Stomach (tissue), 9 donors: ENCODE data around the gene VSNL1. TPM values are rescaled to one million over a fixed set of nuclear protein-coding genes. Genes with fewer than 3 reads are reported as not detected.

Experiments
- DNase-seq, 2 donors: peaks; one replicate each; pipeline versions ENCODE4 v3.0.0 to v3.0.0-alpha.2; 2013 to 2019
- H3K27ac ChIP-seq, 5 donors: fragments of 200-600 bp in 4 of 5; sonication (generic) in 4 of 5; one replicate each; pipeline ENCODE4 v1.5.1; 2013 to 2019; ENCODE audit warnings: mild to moderate bottlenecking in 1 of 5, moderate library complexity in 1 of 5
- H3K27me3 ChIP-seq, 3 donors: fragments of 200-600 bp; sonication (generic); one replicate each; pipeline ENCODE4 v1.5.1; 2017 to 2019; ENCODE audit warnings: mixed run types in 1 of 3
- H3K36me3 ChIP-seq, 4 donors: fragments of 200-600 bp; sonication (generic); 1 replicate in 3 of 4; 2 replicates in 1 of 4; pipeline ENCODE4 v1.5.1; 2016 to 2019
- H3K4me1 ChIP-seq, 4 donors: fragments of 200-600 bp; sonication (generic); one replicate each; pipeline ENCODE4 v1.5.1; 2016 to 2019
- H3K4me3 ChIP-seq, 4 donors: fragments of 200-600 bp; sonication (generic) in 3 of 4; one replicate each; pipeline ENCODE4 v1.5.1; 2016 to 2019; ENCODE audit warnings: mild to moderate bottlenecking in 1 of 4
- H3K9me3 ChIP-seq, 4 donors: fragments of 200-600 bp; sonication (generic); one replicate each; pipeline ENCODE4 v1.5.1; 2016 to 2019
- CTCF ChIP-seq, 7 experiments: fragments of 450-650 bp in 4 of 7; fragments of 200-600 bp in 3 of 7; sonication (generic) in 3 of 7; IDR thresholded peaks; one replicate each; pipeline ENCODE4 v1.5.1; 2016 to 2019; ENCODE audit warnings: antibody characterized with exemption in 7 of 7, control low read depth in 2 of 7, mild to moderate bottlenecking in 1 of 7
- EP300 ChIP-seq: sonication (generic); formaldehyde crosslinking; IDR thresholded peaks from one replicate; pipeline ENCODE4 v1.6.1; 2017; ENCODE audit warnings: antibody characterized with exemption
- POLR2A ChIP-seq, 4 donors: fragments of 450-650 bp; IDR thresholded peaks; one replicate each; pipeline ENCODE4 v1.6.1; 2016; ENCODE audit warnings: antibody characterized with exemption in 4 of 4, control low read depth in 2 of 4, mild to moderate bottlenecking in 1 of 4, moderate library complexity in 1 of 4
- POLR2AphosphoS5 ChIP-seq, 3 donors: sonication (generic); formaldehyde crosslinking; IDR thresholded peaks; one replicate each; pipeline ENCODE4 v1.6.1; 2016; ENCODE audit warnings: antibody characterized with exemption in 3 of 3
- WGBS, 5 donors: extraction: QIAGEN DNeasy Blood & Tissue Kit in 3 of 5; methylation state at CpG; one replicate each; pipeline versions ENCODE4 v1.1.5 to v1.1.7; 2013 to 2018; 5-methylcytosine and 5-hydroxymethylcytosine counted together
- intact Hi-C: fragments of 100-400 bp; cut with DNase I; formaldehyde crosslinking; loops from one replicate; pipeline ENCODE4 v1.15.1; 2023; ENCODE audit warnings: low total_unique reads
- polyA plus RNA-seq, 3 donors: library from polyadenylated mRNA; stranded (reverse); fragments of 200-250 nt; gene quantifications; one replicate each; pipeline ENCODE4 v1.2.3, GENCODE V29; 2013
- total RNA-seq, 5 donors: library from RNA; depleted of rRNA; stranded (reverse); fragments of >200 nt; gene quantifications; one replicate each; pipeline versions ENCODE4 v1.1.0 to v1.2.3, GENCODE V29; 2014 to 2016
- donor health status: healthy with polysubstance abuse.
- donor health status: Bipolar disorder and iron deficiency.
- donor health status: healthy.

The VSNL1 gene
- total and polyA plus RNA-seq, 8 donors: 0.44 to 21.9 (median 11.0) TPM; not detected in 4

- intact Hi-C loops: no loop called here
- Histone ChIP-seq H3K36me3 (peaks cover 0 to 60% (median 53%) of the 10 kb centered on the region in 4 donors), H3K4me3 (no peak overlapping the region)
Observed at GRCh38 chr2:17680119-17680518, 139.6 kb downstream of the VSNL1 start.

DNA sequence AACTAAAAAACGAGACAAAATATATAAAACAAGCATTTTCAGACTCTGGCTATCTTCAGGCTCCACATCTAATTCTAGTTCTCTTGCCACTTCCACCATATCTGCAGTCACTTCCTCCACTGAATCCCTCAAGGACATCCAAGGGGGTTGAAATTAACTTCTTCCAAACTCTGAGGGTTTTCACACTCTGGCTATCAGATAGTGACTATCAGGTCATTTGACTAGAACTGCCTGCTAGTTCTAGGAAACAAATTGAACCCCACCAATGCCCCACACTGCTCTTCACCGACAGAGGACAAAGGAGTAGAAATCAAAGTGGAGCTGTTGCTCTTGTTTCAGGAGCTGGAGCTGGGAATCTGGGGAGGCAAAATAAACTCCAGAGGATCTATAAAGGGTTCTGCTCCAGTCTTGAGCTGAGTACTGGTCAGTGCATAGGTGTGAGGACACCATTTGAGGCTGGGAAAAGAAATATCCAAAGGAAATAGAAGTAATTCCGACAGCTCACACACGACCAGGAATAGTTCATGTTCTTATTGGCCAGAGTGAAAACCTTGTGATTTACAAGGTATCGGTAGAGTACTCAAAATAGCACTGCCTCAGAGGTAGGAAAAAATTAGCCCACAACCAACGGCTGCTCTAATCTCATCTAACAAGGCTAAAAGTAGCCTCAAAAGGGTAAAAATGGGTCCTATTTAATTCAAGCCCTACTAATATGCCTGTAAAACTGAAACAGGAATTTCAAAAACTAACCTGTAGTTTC is 141.8 kb downstream of the VSNL1 start:
- H3K27ac ChIP-seq: no peak overlapping the region
- no peak for DNase-seq
- intact Hi-C loops: no loop called here
- peaks cover 0 to 63% (median 56%) of the 10 kb centered on the region in 4 donors for H3K36me3 ChIP-seq
- H3K9me3 ChIP-seq: no peaks in the 10 kb centered on the region
- H3K4me3 ChIP-seq: no peak overlapping the region
- H3K27me3 ChIP-seq: no peaks in the 10 kb centered on the region
- WGBS, 5 donors: 92 to 96% (median 95%) methylated on average over 6 of the region's 6 CpGs
- TF ChIP-seq CTCF (IDR thresholded peaks at IDR 0.05) (no peak), POLR2A (IDR thresholded peaks at IDR 0.05) (no peak), EP300 (no peak)
- H3K4me1 ChIP-seq: no peaks in the 10 kb centered on the region

More at GRCh38 chr2:17680119-17680518, 139.6 kb downstream of the VSNL1 start:
- TF ChIP-seq EP300 (no peak), POLR2A (IDR thresholded peaks at IDR 0.05) (no peak), POLR2AphosphoS5 (IDR thresholded peaks at IDR 0.05) (no peak), CTCF (IDR thresholded peaks at IDR 0.05) (no peak)
- Histone ChIP-seq H3K27ac (no peak overlapping the region), H3K4me1 (no peaks in the 10 kb centered on the region), H3K27me3 (no peaks in the 10 kb centered on the region), H3K9me3 (no peaks in the 10 kb centered on the region)
- DNase-seq: no peak
- WGBS, 5 donors: 96 to 98% (median 98%) methylated on average over 3 of the region's 3 CpGs

DNA sequence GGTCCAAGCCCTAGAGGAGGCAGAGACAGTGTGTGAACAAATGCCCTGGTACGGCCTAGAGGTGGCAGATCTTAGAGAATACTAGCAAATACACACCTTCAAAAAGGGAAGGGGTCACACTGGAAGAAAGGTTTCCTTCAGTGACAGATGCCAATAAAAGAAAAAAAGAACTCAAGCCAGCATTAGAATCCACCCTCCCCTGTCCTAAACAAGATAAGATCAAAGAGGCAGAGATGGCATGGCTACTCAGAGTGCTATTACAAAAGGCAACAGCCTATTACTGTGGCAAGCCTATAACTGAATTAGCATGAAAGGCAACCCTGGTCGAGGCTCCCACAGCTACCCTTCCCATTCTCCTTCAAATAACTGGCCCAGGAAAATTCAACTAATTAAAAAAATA is 143.5 kb downstream of the VSNL1 start:
- Histone ChIP-seq H3K27ac (no peak overlapping the region), H3K27me3 (no peaks in the 10 kb centered on the region), H3K4me3 (no peak overlapping the region), H3K36me3 (peaks cover 3 to 69% (median 55%) of the 10 kb centered on the region in 4 donors), H3K9me3 (no peaks in the 10 kb centered on the region), H3K4me1 (no peaks in the 10 kb centered on the region)
- 90 to 96% (median 94%) methylated on average over 2 of the region's 2 CpGs for WGBS, 5 donors
- intact Hi-C loops: no loop called here
- no peak for TF ChIP-seq POLR2A (IDR thresholded peaks at IDR 0.05)
- TF ChIP-seq POLR2AphosphoS5 (IDR thresholded peaks at IDR 0.05): no peak
- TF ChIP-seq CTCF (IDR thresholded peaks at IDR 0.05): no peak
- TF ChIP-seq EP300: no peak
- no peak for DNase-seq

DNA sequence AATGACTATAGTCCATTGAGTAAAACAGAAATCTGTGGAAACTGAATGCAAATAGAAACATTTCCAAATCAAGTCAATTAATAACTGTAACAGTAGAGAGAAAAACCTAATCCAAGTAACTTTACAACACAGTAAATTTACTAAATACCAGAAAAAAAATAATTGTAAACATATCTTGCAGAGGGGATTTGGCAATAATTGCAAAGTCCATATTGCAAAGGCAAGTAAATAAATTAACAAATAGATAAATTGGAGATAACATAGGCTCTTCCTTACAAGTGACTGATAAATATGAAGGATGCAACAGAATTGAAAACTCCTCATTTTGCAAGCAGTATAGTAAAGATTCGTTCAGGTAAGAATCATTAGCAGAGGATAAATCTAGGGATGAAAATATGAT is 148.1 kb downstream of the VSNL1 start:
- peaks cover 4 to 66% (median 62%) of the 10 kb centered on the region in 4 donors for H3K36me3 ChIP-seq

More for the DNA sequence above, 148.1 kb downstream of the VSNL1 start:
- Histone ChIP-seq H3K27ac (no peak overlapping the region), H3K4me1 (no peaks in the 10 kb centered on the region), H3K27me3 (no peaks in the 10 kb centered on the region), H3K9me3 (no peaks in the 10 kb centered on the region), H3K4me3 (no peak overlapping the region)
- WGBS, 5 donors: 83 to 93% (median 88%) methylated on average over 1 of the region's 1 CpG
- DNase-seq: no peak
- intact Hi-C loops: no loop called here
- no peak for TF ChIP-seq CTCF (IDR thresholded peaks at IDR 0.05)
- no peak for TF ChIP-seq POLR2AphosphoS5 (IDR thresholded peaks at IDR 0.05)
- TF ChIP-seq EP300: no peak
- TF ChIP-seq POLR2A (IDR thresholded peaks at IDR 0.05): no peak
